Subcutaneous abdominal adipose tissue (tissue), 5 donors: Measurements from ENCODE around the gene NPR2.

Source experiments
- H3K27ac ChIP-seq: one replicate; pipeline ENCODE4 v1.7.0; 2013; ENCODE audit warnings: low read depth, mild to moderate bottlenecking, inconsistent platforms, low read length, moderate library complexity
- H3K27me3 ChIP-seq, 5 donors: one replicate each; pipeline ENCODE4 v1.7.0; 2013; ENCODE audit warnings: low read length in 5 of 5, inconsistent platforms in 1 of 5; ENCODE audit not compliant: control insufficient read depth in 5 of 5, insufficient read depth in 4 of 5
- H3K36me3 ChIP-seq, 5 donors: one replicate each; pipeline ENCODE4 v1.7.0; 2013; ENCODE audit warnings: low read length in 5 of 5; ENCODE audit not compliant: control insufficient read depth in 5 of 5, insufficient read depth in 5 of 5
- H3K4me1 ChIP-seq, 5 donors: one replicate each; pipeline ENCODE4 v1.7.0; 2013; ENCODE audit warnings: low read length in 5 of 5, mild to moderate bottlenecking in 3 of 5, moderate library complexity in 1 of 5; ENCODE audit not compliant: control insufficient read depth in 5 of 5, insufficient read depth in 5 of 5
- H3K4me3 ChIP-seq, 5 donors: one replicate each; pipeline ENCODE4 v1.7.0; 2013; ENCODE audit warnings: low read length in 5 of 5, low read depth in 1 of 5
- H3K9ac ChIP-seq, 5 donors: one replicate each; pipeline ENCODE4 v1.7.0; 2013; ENCODE audit warnings: low read length in 5 of 5, mild to moderate bottlenecking in 4 of 5, moderate library complexity in 3 of 5
- H3K9me3 ChIP-seq, 5 donors: one replicate each; pipeline ENCODE4 v1.7.0; 2013; ENCODE audit warnings: low read length in 5 of 5; ENCODE audit not compliant: control insufficient read depth in 5 of 5
- donor health status: healthy.
- donor health status: healthy.
- donor health status: healthy.
- donor health status: healthy.
- donor health status: healthy.

The NPR2 gene

DNA sequence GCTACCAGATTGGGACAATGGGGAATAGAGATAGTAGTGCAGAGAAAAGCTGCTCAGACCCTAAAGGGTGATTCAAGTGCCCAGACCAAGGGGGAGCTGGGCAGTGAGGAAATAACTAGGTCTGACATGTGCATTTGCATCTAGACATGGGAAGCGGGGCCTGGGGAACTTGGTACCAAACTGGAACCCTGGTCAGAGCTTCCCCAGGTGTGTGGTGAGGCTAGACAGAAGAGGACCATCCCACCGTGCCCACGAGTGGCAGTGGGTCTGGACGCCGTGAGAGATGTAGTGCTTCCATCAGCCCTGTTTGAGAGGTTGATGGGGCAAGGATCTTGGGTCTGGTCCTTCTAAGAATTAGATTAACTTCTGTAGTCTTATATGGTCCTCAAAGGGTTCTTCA lies 45.2 kb downstream of the NPR2 start:
- no peak overlapping the region for H3K4me3 ChIP-seq
- peaks cover 0 to 18% (median 7%) of the 10 kb centered on the region in 5 donors for H3K27me3 ChIP-seq
- H3K9me3 ChIP-seq = no peaks in the 10 kb centered on the region
- no peak overlapping the region for H3K27ac ChIP-seq
- H3K36me3 ChIP-seq = peaks cover 0 to 6% (median 0%) of the 10 kb centered on the region in 5 donors
- peaks cover 0 to 16% (median 12%) of the 10 kb centered on the region in 5 donors for H3K4me1 ChIP-seq
- no peak overlapping the region for H3K9ac ChIP-seq

DNA sequence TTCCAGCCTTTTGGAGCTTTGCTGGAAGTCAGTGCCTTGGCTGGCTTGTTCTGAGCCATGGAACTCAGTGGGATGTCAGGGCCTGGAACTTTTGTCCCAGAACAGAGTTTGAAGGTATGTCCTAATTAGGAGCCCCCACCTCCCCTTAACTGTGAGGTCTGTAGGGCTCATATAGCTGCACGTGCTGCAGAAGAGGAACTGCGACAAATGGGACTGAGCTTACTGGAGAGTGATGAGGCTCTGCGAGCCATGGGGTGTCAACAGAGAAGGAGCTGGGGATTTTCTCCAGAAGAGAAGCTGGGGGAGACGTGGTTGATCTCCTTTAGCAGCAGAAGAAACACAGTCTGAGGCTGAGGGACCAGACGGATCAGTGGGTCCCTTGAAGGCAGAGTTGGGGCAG lies 48.5 kb downstream of the NPR2 start:
- Histone ChIP-seq H3K27me3 (peaks cover 0 to 18% (median 7%) of the 10 kb centered on the region in 5 donors), H3K9ac (no peak overlapping the region), H3K4me1 (peaks cover 2 to 30% (median 19%) of the 10 kb centered on the region in 5 donors), H3K4me3 (no peak overlapping the region), H3K27ac (no peak overlapping the region), H3K9me3 (no peaks in the 10 kb centered on the region), H3K36me3 (peaks cover 0 to 6% (median 0%) of the 10 kb centered on the region in 5 donors)

GRCh38 chr9:35840881-35841644 lies 49.7 kb downstream of the NPR2 start:
- H3K4me1 ChIP-seq = peaks cover 2 to 34% (median 31%) of the 10 kb centered on the region in 5 donors
- H3K9me3 ChIP-seq = no peaks in the 10 kb centered on the region
- H3K9ac ChIP-seq = no peak overlapping the region
- H3K27me3 ChIP-seq = peaks cover 0 to 18% (median 7%) of the 10 kb centered on the region in 5 donors
- no peaks in the 10 kb centered on the region for H3K36me3 ChIP-seq
- H3K4me3 ChIP-seq = no peak overlapping the region
- H3K27ac ChIP-seq = no peak overlapping the region

GRCh38 chr9:35841645-35841900 lies 50.2 kb downstream of the NPR2 start:
- H3K4me3 ChIP-seq = no peak overlapping the region
- H3K9me3 ChIP-seq = no peaks in the 10 kb centered on the region
- peaks cover 2 to 37% (median 33%) of the 10 kb centered on the region in 5 donors for H3K4me1 ChIP-seq
- H3K36me3 ChIP-seq = peaks cover 0 to 3% (median 2%) of the 10 kb centered on the region in 5 donors
- no peak overlapping the region for H3K9ac ChIP-seq
- H3K27ac ChIP-seq = no peak overlapping the region
- peaks cover 0 to 20% (median 7%) of the 10 kb centered on the region in 5 donors for H3K27me3 ChIP-seq

- no peak overlapping the region for H3K27ac ChIP-seq
- no peak overlapping the region for H3K4me3 ChIP-seq
- peaks cover 0 to 22% (median 7%) of the 10 kb centered on the region in 5 donors for H3K27me3 ChIP-seq
- peaks cover 2 to 38% (median 35%) of the 10 kb centered on the region in 5 donors for H3K4me1 ChIP-seq
- no peaks in the 10 kb centered on the region for H3K9me3 ChIP-seq
- peaks cover 0 to 9% (median 8%) of the 10 kb centered on the region in 5 donors for H3K36me3 ChIP-seq
- no peak overlapping the region for H3K9ac ChIP-seq
These were observed 50.8 kb downstream of the NPR2 start for GRCh38 chr9:35842020-35842745.

GRCh38 chr9:35842795-35843194 lies 51.4 kb downstream of the NPR2 start:
- Histone ChIP-seq H3K9ac (no peak overlapping the region), H3K9me3 (no peaks in the 10 kb centered on the region), H3K36me3 (peaks cover 3 to 11% (median 11%) of the 10 kb centered on the region in 5 donors), H3K27ac (no peak overlapping the region), H3K27me3 (peaks cover 0 to 22% (median 7%) of the 10 kb centered on the region in 5 donors), H3K4me3 (no peak overlapping the region), H3K4me1 (peaks cover 2 to 38% (median 35%) of the 10 kb centered on the region in 5 donors)

DNA sequence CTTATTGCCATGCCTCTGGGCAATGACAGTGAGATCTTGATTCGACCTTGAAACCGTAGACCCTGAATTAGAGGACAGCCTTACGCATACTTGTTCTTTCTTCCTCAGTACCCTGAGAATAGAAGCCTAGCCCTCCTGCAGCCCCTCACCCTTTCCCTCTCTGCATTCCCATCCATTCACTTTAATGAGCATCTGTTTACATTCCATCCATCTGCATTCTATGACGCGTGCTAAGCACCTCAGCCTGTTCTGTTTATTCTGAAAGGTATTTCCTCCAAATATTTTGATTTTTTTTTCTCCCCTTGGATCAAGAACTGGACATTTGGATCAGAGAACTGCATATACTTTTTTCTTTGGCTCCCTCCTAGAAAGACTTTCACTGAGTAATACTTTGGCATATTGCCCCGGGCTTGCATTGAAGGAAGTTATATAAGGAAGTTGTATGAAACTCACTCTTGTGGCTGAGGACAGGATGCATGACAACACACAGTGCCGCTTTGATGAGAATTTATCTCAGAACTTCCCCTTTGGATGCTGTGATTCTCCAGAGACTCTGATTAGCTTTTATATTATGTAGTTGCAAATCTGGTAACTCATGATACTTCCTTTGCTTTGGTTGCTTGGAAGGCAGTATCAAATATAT lies 53.4 kb downstream of the NPR2 start:
- Histone ChIP-seq H3K36me3 (peaks cover 3 to 17% (median 14%) of the 10 kb centered on the region in 5 donors), H3K9me3 (no peaks in the 10 kb centered on the region), H3K27me3 (peaks cover 0 to 16% (median 5%) of the 10 kb centered on the region in 5 donors), H3K9ac (no peak overlapping the region), H3K4me3 (peak overlapping the region in 1 of 5 donors; percentile 27), H3K4me1 (peaks cover 2 to 38% (median 35%) of the 10 kb centered on the region in 5 donors), H3K27ac (peak overlapping the region; percentile 14)

- no peaks in the 10 kb centered on the region for H3K9me3 ChIP-seq
- H3K36me3 ChIP-seq = peaks cover 3 to 17% (median 14%) of the 10 kb centered on the region in 5 donors
- H3K9ac ChIP-seq = no peak overlapping the region
- H3K27me3 ChIP-seq = peaks cover 0 to 12% (median 0%) of the 10 kb centered on the region in 5 donors
- H3K27ac ChIP-seq = no peak overlapping the region
- peaks cover 2 to 38% (median 35%) of the 10 kb centered on the region in 5 donors for H3K4me1 ChIP-seq
- H3K4me3 ChIP-seq = no peak overlapping the region
These were observed 54.7 kb downstream of the NPR2 start for GRCh38 chr9:35845824-35846771.

GRCh38 chr9:35847792-35848572 lies 56.6 kb downstream of the NPR2 start:
- Histone ChIP-seq H3K4me1 (peaks cover 2 to 27% (median 21%) of the 10 kb centered on the region in 5 donors), H3K27ac (no peak overlapping the region), H3K4me3 (no peak overlapping the region), H3K27me3 (peaks cover 0 to 16% (median 0%) of the 10 kb centered on the region in 5 donors), H3K36me3 (peaks cover 3 to 21% (median 14%) of the 10 kb centered on the region in 5 donors), H3K9ac (no peak overlapping the region), H3K9me3 (no peaks in the 10 kb centered on the region)
